KMS-11 (cell line): ENCODE data around the gene HOXB1.

Source experiments
- H2AFZ ChIP-seq: fragments of 200-600 bp; sonication (generic); 2 replicates; pipeline ENCODE4 v1.6.1; 2016; ENCODE audit warnings: antibody characterized with exemption, mixed run types, low read depth
- H3K27ac ChIP-seq: fragments of 200-600 bp; sonication (generic); 2 replicates; pipeline ENCODE4 v1.6.1; 2016; ENCODE audit warnings: mild to moderate bottlenecking, mixed run types
- H3K27me3 ChIP-seq: fragments of 200-600 bp; sonication (generic); 2 replicates; pipeline ENCODE4 v1.6.1; 2017; ENCODE audit warnings: mild to moderate bottlenecking, low read depth, mixed run types, moderate library complexity; ENCODE audit not compliant: insufficient read depth
- H3K36me3 ChIP-seq: fragments of 200-600 bp; sonication (generic); 2 replicates; pipeline ENCODE4 v1.6.1; 2017; ENCODE audit warnings: mild to moderate bottlenecking, mixed run types; ENCODE audit not compliant: insufficient read depth
- H3K4me1 ChIP-seq: fragments of 200-600 bp; sonication (generic); 2 replicates; pipeline ENCODE4 v1.6.1; 2016; ENCODE audit warnings: mild to moderate bottlenecking, low read depth, mixed run types; ENCODE audit not compliant: poor library complexity, severe bottlenecking
- H3K4me2 ChIP-seq: fragments of 200-600 bp; sonication (generic); 2 replicates; pipeline ENCODE4 v1.7.0; 2016; ENCODE audit warnings: mild to moderate bottlenecking, mixed run types
- H3K4me3 ChIP-seq: fragments of 200-600 bp; sonication (generic); IDR thresholded peaks from 2 replicates; pipeline ENCODE4 v1.6.1; 2017; ENCODE audit warnings: low read depth, low read length, mixed read lengths; ENCODE audit not compliant: insufficient read depth
- H3K79me2 ChIP-seq: fragments of 200-600 bp; sonication (generic); 2 replicates; pipeline ENCODE4 v1.6.1; 2016; ENCODE audit warnings: low read depth, mixed run types; ENCODE audit not compliant: insufficient read depth
- H3K9ac ChIP-seq: fragments of 200-600 bp; sonication (generic); 2 replicates; pipeline ENCODE4 v1.6.1; 2016; ENCODE audit warnings: mild to moderate bottlenecking, mixed run types
- H4K20me1 ChIP-seq: fragments of 200-600 bp; sonication (generic); 2 replicates; pipeline ENCODE4 v1.6.1; 2016; ENCODE audit warnings: mild to moderate bottlenecking, mixed run types; ENCODE audit not compliant: insufficient read depth
- CTCF ChIP-seq: fragments of 200-600 bp; sonication (generic); conservative IDR thresholded peaks from 2 replicates; pipeline ENCODE4 v1.6.1; 2017; ENCODE audit warnings: low read depth, mild to moderate bottlenecking, antibody characterized with exemption, low read length, moderate library complexity, mixed read lengths

The HOXB1 gene

GRCh38 chr17:48567646-48568354 is 37.0 kb upstream of the HOXB1 start:
- Histone ChIP-seq H3K27ac (no peak overlapping the region), H3K4me3 (no peak overlapping the region), H3K36me3 (no peaks in the 10 kb centered on the region), H3K79me2 (no peaks in the 10 kb centered on the region), H3K4me2 (no peak overlapping the region), H4K20me1 (no peaks in the 10 kb centered on the region), H3K4me1 (no peaks in the 10 kb centered on the region), H3K27me3 (no peaks in the 10 kb centered on the region), H3K9ac (no peak overlapping the region), H2AFZ (no peak overlapping the region)
- no peak for TF ChIP-seq CTCF

GRCh38 chr17:48567209-48567608 is 36.4 kb upstream of the HOXB1 start:
- no peak overlapping the region for H3K4me3 ChIP-seq
- H3K36me3 ChIP-seq: no peaks in the 10 kb centered on the region
- no peak overlapping the region for H3K27ac ChIP-seq
- no peak overlapping the region for H3K4me2 ChIP-seq
- H3K79me2 ChIP-seq: no peaks in the 10 kb centered on the region
- H3K4me1 ChIP-seq: no peaks in the 10 kb centered on the region
- no peak overlapping the region for H3K9ac ChIP-seq
- H3K27me3 ChIP-seq: no peaks in the 10 kb centered on the region
- H4K20me1 ChIP-seq: no peaks in the 10 kb centered on the region
- H2AFZ ChIP-seq: no peak overlapping the region
- no peak for TF ChIP-seq CTCF

GRCh38 chr17:48566717-48567116 is 35.9 kb upstream of the HOXB1 start:
- Histone ChIP-seq H3K27ac (no peak overlapping the region), H4K20me1 (no peaks in the 10 kb centered on the region), H3K79me2 (no peaks in the 10 kb centered on the region), H2AFZ (no peak overlapping the region), H3K4me3 (no peak overlapping the region), H3K4me2 (no peak overlapping the region), H3K4me1 (no peaks in the 10 kb centered on the region), H3K27me3 (no peaks in the 10 kb centered on the region), H3K36me3 (no peaks in the 10 kb centered on the region), H3K9ac (no peak overlapping the region)
- no peak for TF ChIP-seq CTCF

- H3K79me2 ChIP-seq: no peaks in the 10 kb centered on the region
- H4K20me1 ChIP-seq: no peaks in the 10 kb centered on the region
- no peaks in the 10 kb centered on the region for H3K36me3 ChIP-seq
- H3K9ac ChIP-seq: no peak overlapping the region
- H3K4me1 ChIP-seq: no peaks in the 10 kb centered on the region
- no peak overlapping the region for H3K27ac ChIP-seq
- H3K4me2 ChIP-seq: no peak overlapping the region
- no peak overlapping the region for H3K4me3 ChIP-seq
- no peaks in the 10 kb centered on the region for H3K27me3 ChIP-seq
- no peak overlapping the region for H2AFZ ChIP-seq
- TF ChIP-seq CTCF: no peak
These were observed 35.3 kb upstream of the HOXB1 start for GRCh38 chr17:48565925-48566710.
